ENCODE data around the gene KCTD21. TPM values are rescaled to one million over a fixed set of nuclear protein-coding genes. Genes with fewer than 3 reads are reported as not detected.

Gene KCTD21
- total RNA-seq, 1 donor from 2014 or later: 10.4 TPM

DNA sequence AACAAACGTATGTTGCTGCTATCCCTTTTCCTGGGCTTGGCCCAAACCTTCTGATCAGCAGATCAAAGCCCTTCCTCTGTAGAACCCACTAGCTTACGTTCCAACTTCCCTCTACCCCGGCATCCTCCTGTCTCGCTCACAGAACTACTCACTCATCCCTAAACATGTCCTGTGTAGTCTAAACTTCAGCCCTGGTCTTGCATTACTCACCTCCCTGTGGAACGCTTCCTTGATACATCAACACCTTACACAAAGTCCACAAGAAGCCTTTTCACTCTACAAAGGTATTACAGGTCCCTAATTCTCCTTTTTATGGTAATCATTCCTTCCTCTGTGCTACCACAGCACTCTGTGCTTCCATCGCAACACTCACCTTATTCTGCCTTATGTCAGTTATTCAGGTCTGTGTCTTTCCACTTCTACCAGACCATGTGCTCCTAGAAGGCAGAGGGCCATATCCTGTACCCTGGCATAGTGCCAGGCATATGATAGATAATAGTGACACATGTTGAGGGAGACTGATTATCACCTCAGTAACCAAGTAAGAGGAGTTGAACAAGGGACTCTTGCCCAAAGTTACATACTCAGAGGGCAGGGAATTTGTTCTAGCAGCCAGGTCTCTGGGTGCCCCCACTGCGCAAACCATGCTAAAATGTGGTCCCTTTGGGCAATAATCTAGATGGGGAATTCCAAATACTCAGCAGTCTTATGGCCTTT, 41.9 kb upstream of the KCTD21 start:
- Histone ChIP-seq H3K27ac (no peak overlapping the region), H3K36me3 (peaks cover 20% of the 10 kb centered on the region), H3K27me3 (ENCODE audit: low read depth) (no peaks in the 10 kb centered on the region), H3K9me3 (no peaks in the 10 kb centered on the region), H3K4me1 (peaks cover 24% of the 10 kb centered on the region), H3K4me3 (no peak overlapping the region)
- TF ChIP-seq, protein P1, sequence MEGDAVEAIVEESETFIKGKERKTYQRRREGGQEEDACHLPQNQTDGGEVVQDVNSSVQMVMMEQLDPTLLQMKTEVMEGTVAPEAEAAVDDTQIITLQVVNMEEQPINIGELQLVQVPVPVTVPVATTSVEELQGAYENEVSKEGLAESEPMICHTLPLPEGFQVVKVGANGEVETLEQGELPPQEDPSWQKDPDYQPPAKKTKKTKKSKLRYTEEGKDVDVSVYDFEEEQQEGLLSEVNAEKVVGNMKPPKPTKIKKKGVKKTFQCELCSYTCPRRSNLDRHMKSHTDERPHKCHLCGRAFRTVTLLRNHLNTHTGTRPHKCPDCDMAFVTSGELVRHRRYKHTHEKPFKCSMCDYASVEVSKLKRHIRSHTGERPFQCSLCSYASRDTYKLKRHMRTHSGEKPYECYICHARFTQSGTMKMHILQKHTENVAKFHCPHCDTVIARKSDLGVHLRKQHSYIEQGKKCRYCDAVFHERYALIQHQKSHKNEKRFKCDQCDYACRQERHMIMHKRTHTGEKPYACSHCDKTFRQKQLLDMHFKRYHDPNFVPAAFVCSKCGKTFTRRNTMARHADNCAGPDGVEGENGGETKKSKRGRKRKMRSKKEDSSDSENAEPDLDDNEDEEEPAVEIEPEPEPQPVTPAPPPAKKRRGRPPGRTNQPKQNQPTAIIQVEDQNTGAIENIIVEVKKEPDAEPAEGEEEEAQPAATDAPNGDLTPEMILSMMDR (IDR thresholded peaks at IDR 0.05): no peak
- ATAC-seq (no peak), DNase-seq (no peak)
- intact Hi-C loops (cut with DNase I): no loop called here

DNA sequence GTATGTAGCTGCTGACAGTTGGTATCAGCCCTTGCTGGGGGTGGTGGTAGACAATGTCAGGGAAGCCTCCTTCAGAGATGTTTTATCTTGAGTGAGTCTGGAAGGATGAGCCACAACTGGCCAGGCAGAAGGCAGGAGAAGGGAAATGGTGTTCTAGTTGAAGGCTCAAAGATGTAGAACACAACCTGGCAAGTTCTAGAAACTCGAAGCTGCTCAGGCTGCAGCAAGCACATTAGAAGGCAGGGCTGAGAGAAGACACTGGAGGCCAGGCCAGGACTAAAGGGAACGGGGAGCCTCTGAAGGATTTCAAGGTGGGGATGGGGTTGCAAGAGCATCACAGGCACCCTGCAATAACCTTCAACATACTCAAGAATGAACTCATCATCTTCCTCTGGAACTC, 40.7 kb upstream of the KCTD21 start:
- DNase-seq (no peak), ATAC-seq (no peak)
- TF ChIP-seq, protein P1 (IDR thresholded peaks at IDR 0.05): no peak
- Histone ChIP-seq H3K9me3 (no peaks in the 10 kb centered on the region), H3K27ac (no peak overlapping the region), H3K27me3 (ENCODE audit: low read depth) (no peaks in the 10 kb centered on the region), H3K4me1 (peaks cover 24% of the 10 kb centered on the region), H3K4me3 (no peak overlapping the region), H3K36me3 (peaks cover 33% of the 10 kb centered on the region)
- intact Hi-C loops (cut with DNase I): no loop called here

DNA sequence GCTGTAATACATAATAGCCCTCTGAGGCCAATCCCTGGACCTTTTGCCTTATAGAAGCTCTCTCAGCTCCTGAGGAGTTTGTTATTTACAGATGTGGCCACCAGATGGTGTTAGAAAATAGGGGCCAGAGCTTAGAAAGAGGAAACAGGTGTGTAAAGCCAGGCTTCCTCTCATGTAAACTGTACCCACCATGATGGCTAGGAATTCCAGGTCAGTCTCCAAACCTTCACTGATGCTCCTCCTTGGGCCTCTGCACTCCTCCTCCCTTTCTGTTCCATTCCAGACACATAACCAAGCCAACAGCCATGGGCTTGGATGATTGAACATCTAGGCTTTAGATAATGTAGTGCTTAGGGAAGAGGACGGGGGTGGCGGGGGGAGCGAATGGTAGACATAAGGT, 40.0 kb upstream of the KCTD21 start:
- intact Hi-C loops (cut with DNase I): no loop called here
- peak; percentile 78 to 88 for ATAC-seq

DNA sequence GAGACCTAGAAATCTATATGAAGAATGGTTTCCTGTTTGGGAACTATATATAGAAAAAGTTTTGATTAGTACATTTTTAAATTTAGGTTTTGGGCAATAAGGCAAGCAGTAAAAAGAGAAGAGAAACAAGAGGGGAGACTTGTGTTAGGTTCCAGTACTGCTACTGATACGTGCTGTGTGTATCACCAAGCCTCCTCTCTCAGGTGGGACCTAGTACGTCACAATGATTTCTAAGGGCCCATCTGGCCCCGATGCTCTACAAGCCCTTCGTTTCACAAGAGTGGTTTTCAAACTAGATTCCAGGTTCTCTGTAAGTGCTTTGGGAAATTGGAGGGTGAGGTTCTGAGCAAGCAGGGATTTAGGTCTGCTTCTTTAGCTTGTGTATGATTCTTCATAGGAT, 39.5 kb upstream of the KCTD21 start:
- Histone ChIP-seq H3K4me1 (peaks cover 24% of the 10 kb centered on the region), H3K36me3 (peaks cover 44% of the 10 kb centered on the region), H3K4me3 (no peak overlapping the region), H3K27me3 (ENCODE audit: low read depth) (no peaks in the 10 kb centered on the region), H3K9me3 (no peaks in the 10 kb centered on the region), H3K27ac (no peak overlapping the region)
- DNase-seq (no peak), ATAC-seq (no peak)
- intact Hi-C loops (cut with DNase I): no loop called here
- TF ChIP-seq, protein P1 (IDR thresholded peaks at IDR 0.05): no peak

More for the DNA sequence above, 40.0 kb upstream of the KCTD21 start:
- H3K4me1 ChIP-seq: peaks cover 24% of the 10 kb centered on the region
- no peak overlapping the region for H3K4me3 ChIP-seq
- peaks cover 39% of the 10 kb centered on the region for H3K36me3 ChIP-seq
- no peak overlapping the region for H3K27ac ChIP-seq
- DNase-seq: no peak
- TF ChIP-seq, protein P1 (IDR thresholded peaks at IDR 0.05): peak; percentile 53
- H3K27me3 ChIP-seq (ENCODE audit: low read depth): no peaks in the 10 kb centered on the region
- no peaks in the 10 kb centered on the region for H3K9me3 ChIP-seq

DNA sequence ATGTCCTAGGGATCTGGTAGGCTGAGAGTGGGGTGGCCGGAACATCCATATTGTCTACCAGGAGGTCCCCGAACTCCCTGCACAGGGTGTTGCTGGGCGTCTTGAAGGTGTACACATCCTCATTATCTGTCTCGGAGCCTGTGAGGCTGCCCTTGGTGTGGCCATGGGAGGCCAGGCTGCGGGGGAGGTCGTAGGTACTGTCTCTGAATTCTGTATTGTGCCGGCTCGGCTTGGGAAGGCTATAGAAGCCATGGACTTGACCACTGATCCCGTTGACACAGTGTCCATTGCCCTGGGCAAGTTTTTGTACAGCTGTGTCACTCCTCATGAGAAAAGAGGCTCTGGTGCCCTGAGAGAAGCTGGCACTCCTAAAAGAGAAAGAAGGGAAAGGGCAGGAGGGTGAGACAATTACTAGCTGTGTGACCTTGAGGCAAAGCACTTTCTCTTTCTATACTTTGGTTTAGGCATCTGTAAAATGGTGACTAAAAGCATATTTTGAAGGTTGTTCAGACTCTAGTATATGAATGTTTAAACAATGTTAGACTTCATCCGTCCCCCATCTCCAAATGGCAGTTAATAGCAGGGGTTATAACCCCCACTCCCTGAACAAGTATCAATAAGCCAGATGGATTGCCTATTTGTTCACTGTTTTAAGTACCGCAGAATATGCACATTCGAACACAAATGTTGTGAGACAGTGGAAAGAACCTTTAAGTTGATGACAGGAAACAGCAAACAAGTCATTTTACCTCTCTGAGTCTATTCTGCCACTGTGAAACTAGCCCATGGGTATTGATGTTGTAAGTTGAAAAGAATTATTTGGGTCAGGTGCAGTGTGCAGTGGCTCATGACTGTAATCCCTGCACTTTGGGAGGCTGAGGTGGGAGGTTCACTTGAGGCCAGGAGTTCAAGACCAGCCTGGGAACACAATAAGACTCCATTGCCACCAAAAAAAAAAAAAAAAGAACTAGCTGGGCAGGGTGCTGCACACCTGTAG, 38.6 kb upstream of the KCTD21 start:
- Histone ChIP-seq H3K4me3 (no peak overlapping the region), H3K36me3 (peaks cover 54% of the 10 kb centered on the region), H3K27ac (no peak overlapping the region), H3K4me1 (peaks cover 20% of the 10 kb centered on the region), H3K27me3 (ENCODE audit: low read depth) (no peaks in the 10 kb centered on the region), H3K9me3 (no peaks in the 10 kb centered on the region)
- DNase-seq (no peak), ATAC-seq (no peak)
- intact Hi-C loops (cut with DNase I): no loop called here
- TF ChIP-seq, protein P1 (IDR thresholded peaks at IDR 0.05): no peak
